BE2C (cell line): Measurements from ENCODE around the gene TRIM2.
"Not testable (repeated sequence)": the region's sequence is repeated elsewhere in the genome, so short reads cannot be mapped to it uniquely, and the experiment has no call there.

Experiments used
- DNase-seq: peaks from one replicate; pipeline ENCODE4 v3.0.0-alpha.2; 2020
- H3K27me3 ChIP-seq: fragments of 250-450 bp; sonication (Bioruptor Pico); 2 replicates; pipeline ENCODE4 v1.5.1; 2020; ENCODE audit warnings: mild to moderate bottlenecking
- H3K36me3 ChIP-seq: fragments of 250-450 bp; sonication (Bioruptor Pico); 2 replicates; pipeline ENCODE4 v1.5.1; 2020; ENCODE audit warnings: mild to moderate bottlenecking
- H3K4me1 ChIP-seq: fragments of 250-450 bp; sonication (Bioruptor Pico); 2 replicates; pipeline ENCODE4 v1.5.1; 2020
- H3K4me3 ChIP-seq: 2 replicates; pipeline ENCODE4 v1.5.1; 2011; ENCODE audit warnings: low read depth, low read length
- H3K9me3 ChIP-seq: fragments of 250-450 bp; sonication (Bioruptor Pico); 2 replicates; pipeline ENCODE4 v1.5.1; 2020
- CTCF ChIP-seq: IDR thresholded peaks from 2 replicates; pipeline ENCODE4 v1.5.1; 2012; ENCODE audit warnings: mild to moderate bottlenecking, low read depth, low read length

The TRIM2 gene

GRCh38 chr4:153197301-153197700, 6.9 kb upstream of the TRIM2 start:
- no peak overlapping the region for H3K4me3 ChIP-seq
- no peaks in the 10 kb centered on the region for H3K9me3 ChIP-seq
- no peak for TF ChIP-seq CTCF
- H3K36me3 ChIP-seq: no peaks in the 10 kb centered on the region
- no peaks in the 10 kb centered on the region for H3K27me3 ChIP-seq
- H3K4me1 ChIP-seq: no peaks in the 10 kb centered on the region; the same call in 1 of the 2 replicates
- no peak for DNase-seq

DNA sequence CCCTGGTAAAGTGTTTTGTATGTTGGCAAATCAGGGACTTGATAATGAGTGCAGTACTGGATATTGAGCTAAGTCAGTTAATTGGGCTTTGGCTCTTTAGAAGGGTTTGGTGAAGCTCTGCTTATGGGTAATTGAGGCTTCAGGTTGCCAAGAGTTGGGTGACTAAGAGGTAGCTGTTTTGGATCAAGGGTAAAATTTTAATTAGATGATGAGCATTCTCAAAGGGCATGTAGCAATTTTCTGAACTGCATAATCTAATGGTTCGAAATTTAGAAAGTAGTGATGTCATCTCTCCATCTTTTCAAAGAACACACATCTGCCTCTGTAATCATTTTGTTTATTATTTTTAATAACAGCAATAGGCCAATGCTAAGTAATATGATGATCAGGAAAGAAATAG, 5.5 kb upstream of the TRIM2 start:
- H3K4me1 ChIP-seq: no peaks in the 10 kb centered on the region; the same call in 1 of the 2 replicates
- no peak for TF ChIP-seq CTCF
- DNase-seq: no peak
- no peaks in the 10 kb centered on the region for H3K27me3 ChIP-seq
- H3K36me3 ChIP-seq: no peaks in the 10 kb centered on the region
- H3K9me3 ChIP-seq: no peaks in the 10 kb centered on the region
- peak overlapping the region; percentile 14 for H3K4me3 ChIP-seq

- not testable (repeated sequence) for H3K9me3 ChIP-seq, H3K4me1 ChIP-seq, H3K27me3 ChIP-seq, H3K36me3 ChIP-seq, DNase-seq, H3K4me3 ChIP-seq
Measured at GRCh38 chr4:153203746-153204145, 497 bp upstream of the TRIM2 start.

DNA sequence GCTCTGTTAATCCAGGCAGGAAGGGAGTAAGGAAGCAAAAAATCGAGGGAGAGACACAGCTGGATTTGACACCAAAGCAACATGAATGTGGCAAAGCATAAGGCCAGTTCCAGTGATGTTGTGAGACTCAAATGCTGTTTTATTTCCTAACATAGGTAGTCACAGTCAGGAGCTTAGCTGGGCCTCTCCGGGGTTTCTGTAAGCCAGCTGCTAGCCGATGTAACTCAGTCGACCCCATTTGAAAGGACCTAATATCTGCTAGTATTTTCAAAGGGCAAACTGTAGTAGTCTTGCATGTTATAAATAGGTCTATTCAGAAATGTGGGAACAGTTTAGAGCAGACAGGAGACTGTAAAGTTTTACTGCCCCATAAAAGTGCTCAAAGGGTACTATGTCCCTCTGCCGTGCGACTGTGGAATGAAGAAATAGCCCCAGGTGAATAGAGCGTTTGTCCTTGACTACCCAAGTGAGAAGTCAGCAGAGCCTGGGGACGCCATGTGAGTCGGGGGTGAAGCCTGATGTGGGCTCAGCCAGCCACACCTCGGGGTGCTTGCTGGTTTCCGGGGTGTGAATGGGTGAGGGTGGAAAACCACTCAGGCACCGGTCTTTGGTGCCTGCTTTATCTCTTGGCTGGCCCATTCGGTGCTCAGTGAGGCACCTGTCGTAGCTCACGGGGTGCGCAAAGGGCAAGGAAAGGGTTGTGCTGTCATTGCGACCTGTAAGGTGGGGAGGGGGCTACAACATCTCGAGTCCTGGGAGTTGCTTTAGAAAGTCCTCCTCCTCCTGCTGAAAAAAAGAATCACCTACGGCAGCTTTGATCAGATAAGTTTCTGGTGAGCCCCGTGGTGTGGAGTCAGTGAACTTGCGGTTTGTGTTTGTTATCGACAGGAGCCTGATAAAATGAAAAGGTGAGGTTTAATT, 745 bp downstream of the TRIM2 start:
- no peaks in the 10 kb centered on the region for H3K36me3 ChIP-seq
- no peak for TF ChIP-seq CTCF
- H3K4me3 ChIP-seq: no peak overlapping the region
- H3K27me3 ChIP-seq: no peaks in the 10 kb centered on the region
- no peak for DNase-seq
- no peaks in the 10 kb centered on the region for H3K9me3 ChIP-seq
- H3K4me1 ChIP-seq: no peaks in the 10 kb centered on the region

DNA sequence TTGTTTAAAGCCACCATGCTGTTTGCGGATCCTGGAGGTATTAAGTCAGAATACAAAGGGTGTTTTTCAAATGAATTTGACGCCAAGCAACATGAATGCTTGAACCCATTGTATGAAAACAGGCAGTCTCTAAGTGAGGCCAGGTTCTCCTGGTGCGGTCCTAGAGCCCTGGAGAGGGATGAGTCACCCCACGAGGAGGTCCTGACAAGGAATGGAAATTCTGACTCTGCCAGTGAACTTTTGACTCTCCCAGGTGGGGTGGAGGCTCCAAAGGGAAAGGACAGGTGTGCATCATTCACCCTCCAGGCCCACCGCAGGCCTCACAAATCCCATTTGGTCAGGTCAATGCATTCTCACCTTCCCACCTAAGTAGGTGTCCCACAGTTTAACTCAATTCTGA, 1.5 kb downstream of the TRIM2 start:
- Histone ChIP-seq H3K9me3 (no peaks in the 10 kb centered on the region), H3K36me3 (no peaks in the 10 kb centered on the region), H3K27me3 (no peaks in the 10 kb centered on the region), H3K4me3 (no peak overlapping the region), H3K4me1 (no peaks in the 10 kb centered on the region; the same call in 1 of the 2 replicates)
- TF ChIP-seq CTCF: no peak
- no peak for DNase-seq

GRCh38 chr4:153206534-153206933, 2.3 kb downstream of the TRIM2 start:
- Histone ChIP-seq H3K4me1 (peaks cover 3% of the 10 kb centered on the region; the same call in 1 of the 2 replicates), H3K36me3 (no peaks in the 10 kb centered on the region), H3K9me3 (no peaks in the 10 kb centered on the region), H3K4me3 (no peak overlapping the region), H3K27me3 (no peaks in the 10 kb centered on the region)
- no peak for TF ChIP-seq CTCF
- DNase-seq: no peak
